Colon (tissue), 2 donors: ENCODE measurements around the gene NCBP2L.

Experiments used
- FAIRE-seq: peaks from 2 replicates; lab custom pipeline; 2012; peaks lifted over from hg19 to GRCh38; lab: Jason Lieb, UNC
- donor health status: control.
- donor health status: control.

The NCBP2L gene

GRCh38 chrX:107777536-107777832, at the start of gene NCBP2L:
Gene NCBP2L (plus strand): TSS chrX:107777733. CDS start chrX:107794221, 16,488 bp downstream.
- FAIRE-seq: no peak

- FAIRE-seq: no peak
Measured at GRCh38 chrX:107728371-107729099, 49.0 kb upstream of the NCBP2L start.

DNA sequence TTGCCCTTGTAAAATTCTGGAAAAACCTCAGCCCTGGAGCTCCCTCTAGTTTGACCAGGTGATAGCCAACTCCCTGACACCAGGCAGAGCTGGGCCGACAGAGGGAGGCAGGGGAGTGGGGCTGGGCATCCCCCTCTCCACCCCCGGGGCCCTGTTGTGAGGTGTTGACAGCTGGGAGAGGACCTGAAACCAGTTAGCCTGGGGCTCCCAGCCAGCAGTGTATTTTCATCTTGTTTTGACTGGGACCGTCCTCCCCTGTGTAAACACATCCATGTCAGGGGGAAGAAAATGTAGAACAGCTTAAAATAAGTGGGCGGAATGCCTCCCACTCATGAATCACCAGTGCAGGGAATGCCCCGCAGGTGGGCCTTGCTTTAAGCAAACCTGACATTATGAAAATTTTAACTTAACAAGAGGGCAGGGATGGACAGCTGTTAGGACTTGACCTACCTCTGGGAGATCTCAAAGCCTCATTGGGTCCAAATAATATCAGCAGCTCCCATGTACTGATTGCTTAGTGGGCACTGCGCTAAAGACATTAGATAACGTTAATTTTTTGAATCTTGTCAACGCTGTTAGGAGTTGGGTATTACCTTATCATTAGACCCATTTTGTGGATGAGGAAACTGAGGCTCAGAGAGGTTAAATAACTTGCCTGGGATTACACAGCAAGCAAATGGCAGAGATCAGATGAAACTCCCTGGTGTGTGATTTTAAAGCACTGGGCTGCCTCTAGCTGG, 47.8 kb upstream of the NCBP2L start:
- no peak for FAIRE-seq

DNA sequence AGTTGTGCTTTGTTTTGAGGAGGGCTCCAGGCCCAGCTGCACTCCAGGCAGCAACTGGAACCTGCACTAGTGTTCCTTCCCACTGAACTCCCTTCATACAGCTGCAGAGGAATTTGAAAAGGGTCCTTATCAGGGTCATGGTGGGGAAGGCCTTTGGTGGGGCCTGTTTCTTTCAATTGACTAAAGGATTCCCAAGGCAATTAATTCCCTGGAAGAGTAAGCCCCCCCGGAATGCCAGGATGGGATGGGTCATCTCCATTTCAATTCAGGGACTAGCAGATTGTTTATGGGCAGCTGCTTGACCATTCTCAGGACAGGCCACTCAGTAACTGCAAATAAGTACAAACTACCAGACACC, 47.3 kb upstream of the NCBP2L start:
- no peak for FAIRE-seq

DNA sequence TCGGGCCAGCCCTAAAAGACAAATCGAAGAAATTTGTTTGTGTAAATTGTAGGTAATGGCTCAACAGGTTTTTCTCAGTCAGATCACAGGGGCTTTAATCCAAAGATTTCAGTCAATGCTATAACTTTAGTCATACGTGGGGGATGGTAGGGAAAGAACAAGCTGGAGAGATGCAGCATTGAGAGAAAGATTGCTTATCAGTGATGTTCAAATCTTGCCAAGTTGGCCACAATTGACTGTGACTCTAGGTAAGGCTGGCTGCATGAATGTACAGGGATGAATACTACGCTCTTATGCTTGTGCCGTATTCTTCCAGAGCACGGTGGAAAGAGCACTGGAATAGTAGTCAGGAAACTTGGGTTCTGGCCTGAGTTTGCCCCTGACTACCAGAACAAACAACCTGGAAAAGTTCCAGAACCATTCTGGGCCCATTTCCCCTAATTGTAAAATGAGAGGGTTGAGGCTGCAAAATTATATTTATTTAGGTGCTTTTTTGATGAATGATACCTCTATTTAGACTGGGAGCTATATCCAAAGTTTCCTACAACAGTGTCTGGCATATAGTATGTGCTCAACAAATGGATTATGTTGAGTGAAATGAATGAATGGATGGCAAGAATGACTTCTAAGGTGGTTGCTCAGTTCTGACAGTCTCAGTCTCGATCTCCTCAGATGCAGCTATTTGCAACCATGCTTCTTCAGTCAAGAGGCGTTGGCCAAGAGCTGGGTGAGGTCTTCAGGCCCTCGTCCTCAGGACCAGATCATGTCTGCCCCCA, 46.4 kb upstream of the NCBP2L start:
- FAIRE-seq: no peak

- no peak for FAIRE-seq
Measured at GRCh38 chrX:107731831-107732502, 45.6 kb upstream of the NCBP2L start.

DNA sequence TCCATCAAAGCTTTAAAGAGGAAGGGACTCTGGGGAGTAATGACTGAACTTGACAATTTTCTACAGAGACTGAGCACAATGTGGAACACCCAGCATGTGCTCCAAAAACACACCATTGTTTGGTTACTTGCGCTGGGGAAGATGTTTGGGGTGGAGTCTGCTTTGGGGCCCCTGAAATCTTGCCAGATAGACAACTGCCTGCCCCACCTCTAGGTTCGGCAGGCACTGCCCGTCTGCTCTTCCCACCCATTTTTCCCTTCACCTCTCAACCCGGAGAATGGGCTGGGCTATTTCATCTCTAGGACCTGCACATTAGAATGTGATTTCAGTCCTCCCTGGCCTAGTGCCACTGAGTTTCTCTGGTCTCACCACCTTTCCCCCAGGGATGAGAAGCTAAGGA, 43.8 kb upstream of the NCBP2L start:
- no peak for FAIRE-seq

GRCh38 chrX:107734646-107735045, 42.9 kb upstream of the NCBP2L start:
- FAIRE-seq: no peak

DNA sequence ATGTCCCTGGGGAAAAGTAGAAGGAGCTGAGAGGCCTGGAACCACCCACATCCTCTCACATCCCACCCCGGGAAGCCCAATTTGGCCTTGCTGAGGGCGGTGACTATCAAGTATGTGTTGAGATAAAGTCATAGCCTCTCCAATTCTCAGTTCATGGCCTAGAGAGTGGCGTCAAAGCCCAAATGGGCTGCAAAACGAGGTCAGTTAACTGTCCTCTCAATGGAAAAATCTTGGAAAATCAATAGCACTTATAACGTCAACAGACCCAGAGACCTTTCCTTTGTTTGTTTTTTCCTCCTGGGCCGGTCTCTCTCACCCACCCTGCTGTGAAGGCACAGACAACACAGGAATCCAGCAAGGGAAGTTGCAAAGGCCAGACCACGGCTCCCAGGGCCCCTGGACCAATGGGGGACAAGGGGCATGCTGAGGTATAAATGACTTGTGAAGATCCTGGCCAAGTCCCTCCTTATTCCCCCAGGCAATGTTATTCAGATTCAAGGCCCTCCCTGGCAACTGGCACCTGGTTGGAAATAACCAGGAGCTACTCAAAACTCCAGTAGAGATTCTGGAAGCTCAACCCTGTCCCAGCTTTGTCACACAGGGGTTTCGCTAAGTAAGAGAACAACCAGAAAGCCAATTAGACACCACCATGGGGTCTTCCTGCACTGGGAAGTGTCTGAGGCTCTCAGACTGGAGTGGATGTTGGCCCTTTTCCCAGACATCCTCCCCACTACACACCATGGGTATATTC, 40.6 kb upstream of the NCBP2L start:
- no peak for FAIRE-seq

DNA sequence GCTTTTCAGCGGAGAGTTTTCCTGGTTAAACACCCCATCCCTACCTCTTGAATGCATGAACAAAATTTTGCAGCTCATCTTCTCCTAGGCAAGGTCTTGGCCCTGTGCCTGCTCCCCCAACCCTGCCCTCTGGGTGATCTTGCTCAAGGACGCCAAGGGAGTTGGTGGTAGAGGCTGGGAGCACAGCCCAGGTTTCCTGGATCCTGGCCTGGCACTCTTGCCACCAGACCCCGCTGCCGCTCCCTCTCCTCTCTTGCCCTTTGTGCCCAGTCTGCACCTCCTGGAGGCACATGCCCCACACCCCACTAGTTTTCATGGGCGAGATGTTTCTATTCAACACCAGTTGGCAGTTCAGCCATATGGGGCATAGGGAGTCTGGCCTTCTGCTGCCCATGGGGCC, 39.3 kb upstream of the NCBP2L start:
- no peak for FAIRE-seq

DNA sequence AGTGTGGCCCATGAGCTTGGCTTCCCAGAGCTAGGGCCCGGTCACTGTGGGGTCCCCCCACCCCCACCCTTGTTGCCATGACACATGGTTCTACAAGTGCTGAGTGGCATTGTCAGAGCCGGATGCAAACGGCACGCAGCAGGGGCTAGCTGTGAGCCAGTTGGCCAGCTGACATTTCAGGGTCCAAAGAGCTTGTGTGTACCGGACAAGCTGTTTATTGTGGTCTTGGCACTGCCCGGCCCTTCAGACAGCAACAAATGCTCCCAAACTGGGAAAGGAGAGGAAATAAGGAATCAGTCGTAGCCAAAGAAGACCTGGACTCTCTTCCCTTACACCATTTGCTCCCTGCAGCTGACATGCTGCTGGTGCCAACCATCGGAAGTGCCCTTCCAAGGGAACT, 38.8 kb upstream of the NCBP2L start:
- FAIRE-seq: no peak

DNA sequence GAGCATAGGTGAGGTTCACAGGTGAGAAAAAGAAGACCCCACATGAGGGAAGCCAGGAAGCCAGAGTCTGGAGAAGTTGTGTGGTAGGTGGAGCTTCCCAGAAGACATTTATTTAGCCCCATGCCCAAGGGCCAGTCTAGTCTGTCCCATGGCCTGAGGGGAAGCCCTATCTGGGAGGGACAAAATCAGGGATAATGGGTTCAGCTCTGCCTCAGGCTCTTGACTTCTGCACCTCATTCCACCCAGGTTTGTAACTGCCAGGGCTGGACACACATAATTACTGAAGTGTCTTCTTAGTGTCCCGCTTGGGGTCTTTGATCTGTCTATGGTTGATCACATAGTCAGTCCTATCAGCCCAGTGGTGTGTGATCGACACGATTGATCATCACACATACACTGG, 38.0 kb upstream of the NCBP2L start:
- no peak for FAIRE-seq

DNA sequence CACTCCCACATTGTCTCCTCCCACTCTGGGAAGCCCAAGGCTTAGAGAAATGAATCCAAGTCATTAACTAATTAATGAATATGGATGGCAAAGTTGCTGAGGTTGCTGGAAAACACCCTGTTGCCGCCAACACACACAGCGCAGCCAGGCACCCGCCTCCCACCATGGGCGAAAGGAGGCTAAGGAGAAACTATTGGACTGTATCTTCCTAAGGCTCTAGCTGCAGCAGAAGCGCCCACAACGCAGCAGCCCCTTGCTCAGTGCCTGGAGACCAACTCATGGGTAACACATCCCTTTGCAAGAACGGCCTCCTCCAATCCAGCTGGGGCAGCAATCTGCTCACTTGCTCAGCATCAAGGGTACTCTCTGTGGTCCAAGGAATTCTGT, 36.1 kb upstream of the NCBP2L start:
- no peak for FAIRE-seq

GRCh38 chrX:107742700-107743191, 34.8 kb upstream of the NCBP2L start:
- FAIRE-seq: no peak

DNA sequence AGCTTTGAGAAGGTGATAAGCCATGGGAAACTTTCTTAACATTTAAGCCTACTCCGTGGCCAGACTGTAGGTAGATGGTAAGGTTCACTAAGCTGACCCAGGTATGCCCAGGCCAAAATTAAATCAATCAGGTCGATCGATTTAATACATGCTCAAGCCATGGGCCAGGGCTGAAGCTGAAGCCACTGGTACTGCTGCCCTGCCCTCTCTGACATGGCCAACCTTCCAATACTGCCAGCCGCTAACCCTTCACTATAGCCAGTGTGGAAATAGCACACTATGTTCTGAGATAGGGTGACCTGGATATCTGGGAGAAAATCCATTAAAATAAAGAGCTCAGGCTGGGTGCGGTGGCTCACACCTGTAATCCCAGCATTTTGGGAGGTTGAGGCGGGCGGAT, 33.5 kb upstream of the NCBP2L start:
- FAIRE-seq: no peak

GRCh38 chrX:107744868-107745267, 32.7 kb upstream of the NCBP2L start:
- no peak for FAIRE-seq

DNA sequence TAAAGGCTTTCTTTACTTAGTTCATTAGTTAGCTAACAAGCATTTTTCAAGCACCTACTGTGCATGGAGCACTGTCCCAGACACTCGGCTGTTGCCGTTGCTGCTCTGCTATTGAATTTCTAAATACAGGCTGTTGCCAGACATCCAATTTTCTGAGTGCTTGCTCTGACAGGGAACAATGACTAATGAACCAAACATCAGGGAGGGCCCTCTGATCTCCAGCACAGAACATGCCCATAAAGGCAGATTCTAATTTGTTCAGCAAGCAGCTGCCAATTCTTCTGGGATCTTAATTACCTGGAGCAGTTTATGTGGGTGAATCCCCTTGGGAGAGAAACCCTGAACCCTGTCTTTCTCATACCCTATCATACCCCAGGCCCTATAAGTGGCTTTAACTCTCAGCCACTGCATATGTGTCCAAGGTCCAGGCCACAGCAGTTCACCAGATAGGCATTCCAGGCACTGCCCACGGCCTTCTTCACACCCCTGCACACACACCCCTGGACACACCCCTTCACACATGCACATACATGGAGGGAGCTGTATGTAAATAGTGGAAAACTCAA, 29.9 kb upstream of the NCBP2L start:
- FAIRE-seq: no peak

GRCh38 chrX:107748506-107748905, 29.0 kb upstream of the NCBP2L start:
- FAIRE-seq: no peak

GRCh38 chrX:107750263-107750662, 27.3 kb upstream of the NCBP2L start:
- no peak for FAIRE-seq

DNA sequence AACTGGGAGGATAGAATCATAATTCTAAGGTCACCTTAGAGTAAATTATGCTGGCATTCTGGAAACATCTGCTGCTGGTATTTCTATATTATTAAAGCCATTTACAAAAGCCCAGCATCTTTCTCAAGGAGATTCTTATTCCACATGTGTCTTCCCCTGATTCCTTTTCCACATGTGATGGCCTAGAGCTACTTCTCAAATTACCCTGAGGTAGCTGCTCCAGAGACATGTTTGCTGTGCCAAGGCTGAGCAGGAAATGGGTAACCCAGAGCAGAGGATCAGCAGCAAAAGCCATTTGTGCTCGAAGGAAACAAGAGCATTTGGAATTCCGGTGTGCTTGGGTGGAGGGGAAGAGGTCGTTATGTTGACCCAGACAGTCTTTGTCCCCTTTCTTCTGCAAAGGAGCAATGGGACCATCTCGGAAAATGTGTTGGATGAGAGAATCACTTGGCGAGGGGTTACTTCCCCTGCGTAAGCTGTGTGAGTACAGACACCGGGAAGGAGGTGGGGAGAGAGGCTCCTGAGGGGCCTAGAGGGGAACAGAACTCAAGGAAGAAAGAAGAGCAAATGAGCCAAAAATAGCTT, 26.6 kb upstream of the NCBP2L start:
- no peak for FAIRE-seq

- no peak for FAIRE-seq
Measured at GRCh38 chrX:107752043-107752442, 25.5 kb upstream of the NCBP2L start.
